Mesendoderm (in vitro differentiated cells): Measurements from ENCODE around the gene SPON2.
A peak's percentile ranks its signal among the peaks of the same experiment; 100 is the strongest.

Experiments used
- DNase-seq: peaks from one replicate; pipeline ENCODE4 v3.0.0; 2013
- H2AK5ac ChIP-seq: 2 replicates; pipeline ENCODE4 v1.6.1; 2013; ENCODE audit warnings: low read length, inconsistent platforms
- H2BK120ac ChIP-seq: 2 replicates; pipeline ENCODE4 v1.6.1; 2013; ENCODE audit warnings: low read depth, mild to moderate bottlenecking, low read length, moderate library complexity, mixed read lengths
- H2BK15ac ChIP-seq: replicated peaks from 2 replicates; pipeline ENCODE4 v1.6.1; 2013; ENCODE audit warnings: low read depth, mild to moderate bottlenecking, moderate library complexity
- H2BK5ac ChIP-seq: 2 replicates; pipeline ENCODE4 v1.6.1; 2013; ENCODE audit warnings: low read length, inconsistent platforms
- H3K18ac ChIP-seq: 2 replicates; pipeline ENCODE4 v1.6.1; 2013; ENCODE audit warnings: mild to moderate bottlenecking, low read length, mixed read lengths
- H3K23ac ChIP-seq: one replicate; pipeline ENCODE4 v1.6.1; 2013; ENCODE audit warnings: low read length
- H3K27ac ChIP-seq: 2 replicates; pipeline ENCODE4 v1.5.1; 2013; ENCODE audit warnings: low read depth, mild to moderate bottlenecking, inconsistent platforms, low read length, moderate library complexity
- H3K27me3 ChIP-seq: 2 replicates; pipeline ENCODE4 v1.6.1; 2013; ENCODE audit warnings: low read length, control low read depth, mild to moderate bottlenecking, inconsistent platforms; ENCODE audit not compliant: insufficient read depth, poor library complexity
- H3K36me3 ChIP-seq: 2 replicates; pipeline ENCODE4 v1.6.1; 2013; ENCODE audit warnings: low read length, inconsistent platforms; ENCODE audit not compliant: control insufficient read depth, insufficient read depth
- H3K4ac ChIP-seq: one replicate; pipeline ENCODE4 v1.6.1; 2013; ENCODE audit warnings: low read depth, mild to moderate bottlenecking, low read length, moderate library complexity
- H3K4me1 ChIP-seq: 2 replicates; pipeline ENCODE4 v1.6.1; 2013; ENCODE audit warnings: low read depth, low read length, inconsistent platforms; ENCODE audit not compliant: control insufficient read depth
- H3K4me2 ChIP-seq: 2 replicates; pipeline ENCODE4 v1.6.1; 2013; ENCODE audit warnings: low read length
- H3K4me3 ChIP-seq: 2 replicates; pipeline ENCODE4 v1.5.1; 2013; ENCODE audit warnings: mild to moderate bottlenecking, low read length
- H3K56ac ChIP-seq: one replicate; pipeline ENCODE4 v1.6.1; 2013; ENCODE audit warnings: low read length
- H3K79me1 ChIP-seq: 2 replicates; pipeline ENCODE4 v1.6.1; 2013; ENCODE audit warnings: low read length, inconsistent platforms
- H3K79me2 ChIP-seq: 2 replicates; pipeline ENCODE4 v1.6.1; 2013; ENCODE audit warnings: mild to moderate bottlenecking, low read length; ENCODE audit not compliant: control insufficient read depth, insufficient read depth
- H3K9ac ChIP-seq: 2 replicates; pipeline ENCODE4 v1.6.1; 2013; ENCODE audit warnings: low read length, inconsistent platforms
- H4K5ac ChIP-seq: one replicate; pipeline ENCODE4 v1.6.1; 2013; ENCODE audit warnings: low read length
- H4K8ac ChIP-seq: one replicate; pipeline ENCODE4 v1.6.1; 2013; ENCODE audit warnings: low read depth, mild to moderate bottlenecking, control low read depth, low read length, moderate library complexity
- WGBS: extraction: QIAGEN DNeasy Blood & Tissue Kit; methylation state at CpG from one replicate; pipeline ENCODE4 v1.1.7; 2013; ENCODE audit warnings: low lambda C conversion rate, missing lambda C conversion rate; ENCODE audit not compliant: insufficient coverage; ENCODE audit errors: extremely low coverage; 5-methylcytosine and 5-hydroxymethylcytosine counted together

Gene SPON2

DNA sequence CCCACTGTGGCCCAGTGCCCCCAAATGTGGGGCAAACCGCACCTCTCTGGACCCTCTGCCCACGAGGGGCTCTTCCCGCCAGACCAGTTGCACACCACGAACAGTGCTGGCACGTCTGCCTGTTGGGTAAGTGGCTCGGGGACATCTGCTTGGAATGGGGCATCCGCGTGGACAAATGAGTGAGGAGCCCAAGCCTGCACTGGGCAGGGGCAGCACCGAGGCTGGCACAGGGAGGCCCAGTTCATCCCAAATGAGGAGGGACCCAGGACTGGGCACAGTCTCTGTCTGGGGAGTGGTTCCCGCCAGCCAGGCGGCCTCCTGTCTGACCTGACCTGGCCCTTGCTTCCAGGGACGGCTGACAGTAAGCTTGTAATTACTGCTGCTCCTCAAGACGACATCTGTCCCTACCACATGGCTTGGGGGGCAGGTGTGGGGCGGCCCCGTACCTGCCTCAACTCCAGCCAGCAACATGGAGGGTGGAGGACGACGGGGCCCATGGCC is 3.2 kb downstream of the SPON2 start:
- no peak overlapping the region for H2AK5ac ChIP-seq
- H3K36me3 ChIP-seq, result no peaks in the 10 kb centered on the region
- no peak overlapping the region for H3K27ac ChIP-seq
- H3K79me1 ChIP-seq, result no peaks in the 10 kb centered on the region
- no peak overlapping the region for H2BK15ac ChIP-seq
- H3K9ac ChIP-seq, result no peak overlapping the region
- no peak overlapping the region for H3K4me3 ChIP-seq
- no peak for DNase-seq
- no peak overlapping the region for H3K23ac ChIP-seq
- H3K27me3 ChIP-seq, result peaks cover 30% of the 10 kb centered on the region
- H2BK5ac ChIP-seq, result no peak overlapping the region
- H3K4me1 ChIP-seq, result no peaks in the 10 kb centered on the region
- no CpG with 5 or more reads among the region's 17 CpGs for WGBS
- no peak overlapping the region for H3K56ac ChIP-seq
- H3K4me2 ChIP-seq, result no peak overlapping the region
- no peak overlapping the region for H4K8ac ChIP-seq
- H3K18ac ChIP-seq, result no peak overlapping the region
- H2BK120ac ChIP-seq, result no peak overlapping the region
- no peak overlapping the region for H4K5ac ChIP-seq
- H3K4ac ChIP-seq, result no peak overlapping the region
- H3K79me2 ChIP-seq, result no peaks in the 10 kb centered on the region

DNA sequence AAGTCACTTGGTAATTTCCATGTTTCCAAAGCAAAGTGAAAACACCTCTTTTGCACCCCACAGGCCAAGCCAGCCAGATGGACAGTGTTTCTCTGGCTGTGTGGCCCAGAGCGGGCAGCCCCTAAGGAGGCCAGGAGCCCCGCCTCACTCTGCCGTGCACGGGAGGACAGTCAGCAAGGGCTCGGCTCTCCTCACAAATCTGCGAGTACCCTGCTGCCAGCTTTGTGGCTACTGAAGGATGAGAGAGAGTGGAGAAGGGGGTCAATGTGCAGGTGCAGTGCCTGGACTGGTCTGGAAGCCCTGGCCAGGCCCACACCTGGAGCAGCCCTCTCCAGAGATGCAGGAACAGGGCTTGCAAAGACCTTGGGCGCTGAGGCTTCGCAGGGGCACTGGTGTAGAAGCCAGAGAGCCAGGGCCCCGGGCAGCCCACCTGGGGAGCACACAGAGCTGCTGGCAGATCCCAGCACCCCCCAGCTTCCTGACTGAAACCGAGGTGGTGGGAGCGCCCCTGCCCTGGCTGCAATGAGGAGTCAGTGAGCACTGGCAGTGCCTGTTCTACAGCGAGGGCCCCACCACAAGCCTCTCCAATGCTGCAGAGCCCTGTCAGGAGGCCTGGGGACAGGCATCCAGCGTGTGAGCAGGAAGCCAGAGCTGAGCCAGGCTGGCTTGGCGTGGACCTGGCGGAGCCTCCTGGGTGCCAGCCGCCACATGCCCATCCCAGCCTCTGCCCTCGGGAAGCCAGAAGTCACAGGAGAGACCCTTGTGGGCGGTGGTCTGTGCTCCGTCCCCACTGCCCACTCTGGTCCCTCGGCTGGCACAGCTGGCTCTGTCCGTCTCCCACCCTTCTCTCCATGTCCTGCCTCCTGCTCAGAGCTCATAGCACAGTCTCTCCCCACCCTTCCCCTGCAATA is 3.9 kb downstream of the SPON2 start:
- H3K79me2 ChIP-seq, result no peaks in the 10 kb centered on the region
- H3K4ac ChIP-seq, result no peak overlapping the region
- H3K4me2 ChIP-seq, result no peak overlapping the region
- H3K36me3 ChIP-seq, result no peaks in the 10 kb centered on the region
- no peak overlapping the region for H3K56ac ChIP-seq
- H3K23ac ChIP-seq, result no peak overlapping the region
- H3K4me1 ChIP-seq, result no peaks in the 10 kb centered on the region
- WGBS, result no CpG with 5 or more reads among the region's 21 CpGs
- H2BK5ac ChIP-seq, result no peak overlapping the region
- H4K8ac ChIP-seq, result no peak overlapping the region
- H3K18ac ChIP-seq, result no peak overlapping the region
- peaks cover 30% of the 10 kb centered on the region for H3K27me3 ChIP-seq
- no peak overlapping the region for H2AK5ac ChIP-seq
- no peaks in the 10 kb centered on the region for H3K79me1 ChIP-seq
- H3K9ac ChIP-seq, result no peak overlapping the region
- H3K4me3 ChIP-seq, result no peak overlapping the region
- H2BK15ac ChIP-seq, result no peak overlapping the region
- no peak overlapping the region for H3K27ac ChIP-seq
- DNase-seq, result no peak
- H2BK120ac ChIP-seq, result no peak overlapping the region
- H4K5ac ChIP-seq, result no peak overlapping the region

DNA sequence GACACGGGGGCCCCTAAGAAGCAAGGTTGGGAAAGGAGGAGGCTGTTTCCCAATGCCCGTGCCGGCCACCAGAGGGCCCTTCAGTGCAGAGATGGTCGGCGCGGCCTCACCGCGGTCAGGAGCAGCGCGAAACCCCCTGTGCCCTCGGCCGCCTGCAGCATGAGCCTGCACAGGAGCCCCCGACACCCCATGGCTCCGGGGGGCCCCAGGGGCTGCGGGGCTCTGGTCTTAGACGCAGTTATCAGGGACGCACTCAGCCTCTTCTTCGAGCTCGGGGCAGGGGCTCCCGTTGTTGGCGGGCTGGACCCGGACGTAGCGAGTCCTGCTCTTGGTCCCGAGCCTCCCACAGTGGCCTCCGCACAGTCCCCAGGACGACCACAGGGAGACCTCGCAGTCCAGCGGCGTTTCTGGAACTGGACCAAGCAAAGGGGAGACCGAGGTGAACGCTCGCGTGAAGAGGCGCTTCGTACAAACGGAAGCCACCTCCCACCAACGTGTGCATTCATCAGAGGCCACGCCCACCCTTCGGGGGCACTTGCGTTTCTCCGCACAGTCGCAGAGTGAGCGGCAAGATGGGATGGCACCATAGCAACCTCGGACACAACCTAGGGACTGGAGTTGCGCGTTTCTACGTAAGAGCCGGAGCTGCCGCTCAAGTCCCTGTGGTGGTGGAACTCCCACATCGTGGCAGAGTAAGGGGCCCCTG is 5.0 kb downstream of the SPON2 start:
- Histone ChIP-seq H3K18ac (no peak overlapping the region), H3K4me2 (peak overlapping the region; percentile 59), H3K9ac (peak overlapping the region; percentile 68), H3K79me2 (no peaks in the 10 kb centered on the region), H3K56ac (peak overlapping the region; percentile 86), H2BK5ac (no peak overlapping the region), H3K4ac (no peak overlapping the region), H2AK5ac (no peak overlapping the region), H2BK15ac (no peak overlapping the region), H3K27ac (no peak overlapping the region), H4K5ac (no peak overlapping the region), H3K27me3 (peaks cover 23% of the 10 kb centered on the region), H3K79me1 (no peaks in the 10 kb centered on the region), H2BK120ac (no peak overlapping the region), H3K36me3 (no peaks in the 10 kb centered on the region), H3K4me3 (peak overlapping the region; percentile 37), H3K23ac (no peak overlapping the region), H3K4me1 (no peaks in the 10 kb centered on the region), H4K8ac (no peak overlapping the region)
- no CpG with 5 or more reads among the region's 51 CpGs for WGBS
- peak; percentile 91 for DNase-seq

DNA sequence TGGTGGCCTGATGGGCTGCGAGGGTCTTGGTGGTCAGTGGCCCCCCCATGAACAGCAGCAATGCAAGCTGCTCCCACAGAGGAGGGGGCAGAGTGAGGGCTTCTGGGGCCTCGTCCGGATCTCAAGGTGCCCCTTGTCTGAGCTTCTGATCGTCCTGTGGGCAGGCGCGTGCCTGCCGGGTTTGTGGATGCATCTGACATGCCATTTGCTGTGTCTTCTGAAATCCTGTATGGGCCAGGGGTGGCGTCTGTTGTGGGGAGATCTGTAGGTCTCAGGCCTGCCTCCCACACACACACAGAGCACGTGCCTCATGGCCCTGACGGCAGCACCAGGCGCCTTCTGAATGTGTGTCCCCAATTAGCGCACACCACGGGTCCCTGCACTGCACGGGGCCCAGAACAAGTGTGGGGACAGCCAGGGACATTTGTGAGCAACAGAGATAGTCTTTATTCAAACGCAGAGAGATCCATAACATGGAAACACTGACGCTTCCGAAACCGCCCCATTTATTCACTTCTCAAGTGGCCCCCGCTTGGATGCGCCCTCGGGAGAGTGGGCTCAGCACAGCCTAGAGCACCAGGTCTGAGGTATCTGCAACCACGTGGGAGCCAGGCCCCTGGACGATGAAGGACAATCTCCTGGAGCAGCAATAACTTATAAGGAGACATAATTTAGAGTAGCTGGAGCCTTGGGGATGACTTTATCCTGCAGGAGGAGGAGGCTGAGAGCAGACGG is 5.7 kb downstream of the SPON2 start:
- H3K4me1 ChIP-seq, result no peaks in the 10 kb centered on the region
- H2BK15ac ChIP-seq, result no peak overlapping the region
- WGBS, result no CpG with 5 or more reads among the region's 24 CpGs
- no peak overlapping the region for H3K18ac ChIP-seq
- H2BK5ac ChIP-seq, result no peak overlapping the region
- no peaks in the 10 kb centered on the region for H3K36me3 ChIP-seq
- no peak for DNase-seq
- H4K8ac ChIP-seq, result no peak overlapping the region
- no peak overlapping the region for H3K23ac ChIP-seq
- H3K4ac ChIP-seq, result no peak overlapping the region
- H3K4me2 ChIP-seq, result no peak overlapping the region
- H3K79me1 ChIP-seq, result no peaks in the 10 kb centered on the region
- no peak overlapping the region for H4K5ac ChIP-seq
- no peaks in the 10 kb centered on the region for H3K79me2 ChIP-seq
- no peak overlapping the region for H3K56ac ChIP-seq
- no peak overlapping the region for H3K4me3 ChIP-seq
- H3K27me3 ChIP-seq, result peaks cover 16% of the 10 kb centered on the region
- H3K9ac ChIP-seq, result no peak overlapping the region
- no peak overlapping the region for H2BK120ac ChIP-seq
- no peak overlapping the region for H2AK5ac ChIP-seq
- no peak overlapping the region for H3K27ac ChIP-seq

DNA sequence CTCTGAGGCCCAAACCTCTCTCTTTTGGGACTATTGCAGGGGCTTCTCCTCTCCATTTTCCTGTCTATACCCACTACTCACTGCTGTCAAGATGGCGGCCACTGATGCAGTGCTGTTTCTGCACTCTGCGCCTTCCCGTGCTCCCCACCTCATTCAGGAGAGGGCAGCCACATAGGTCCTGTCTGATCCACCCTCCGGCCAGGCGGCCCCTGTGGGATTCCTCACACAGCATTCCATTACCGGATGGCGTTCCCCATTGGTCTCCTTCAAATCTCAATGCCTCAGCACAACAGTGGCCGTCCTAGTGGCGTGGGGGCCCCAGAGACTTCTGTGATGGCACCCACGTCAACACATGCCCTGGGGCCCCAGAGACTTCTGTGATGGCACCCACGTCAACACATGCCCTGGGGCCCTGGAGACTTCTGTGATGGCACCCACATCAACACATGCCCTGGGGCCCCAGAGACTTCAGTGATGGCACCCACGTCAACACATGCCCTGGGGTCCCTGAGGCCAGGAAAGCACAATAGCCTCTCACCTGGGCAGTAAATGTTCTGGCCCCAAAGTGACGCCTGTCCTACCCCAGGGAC is 7.3 kb downstream of the SPON2 start:
- H3K79me1 ChIP-seq, result no peaks in the 10 kb centered on the region
- H2AK5ac ChIP-seq, result no peak overlapping the region
- no CpG with 5 or more reads among the region's 13 CpGs for WGBS
- no peak overlapping the region for H4K5ac ChIP-seq
- peaks cover 2% of the 10 kb centered on the region for H3K27me3 ChIP-seq
- H3K23ac ChIP-seq, result no peak overlapping the region
- H3K4ac ChIP-seq, result no peak overlapping the region
- H3K36me3 ChIP-seq, result no peaks in the 10 kb centered on the region
- H2BK5ac ChIP-seq, result no peak overlapping the region
- H3K4me1 ChIP-seq, result no peaks in the 10 kb centered on the region
- no peak overlapping the region for H3K18ac ChIP-seq
- H3K79me2 ChIP-seq, result no peaks in the 10 kb centered on the region
- no peak for DNase-seq
- no peak overlapping the region for H3K9ac ChIP-seq
- no peak overlapping the region for H3K4me2 ChIP-seq
- H2BK15ac ChIP-seq, result no peak overlapping the region
- no peak overlapping the region for H2BK120ac ChIP-seq
- no peak overlapping the region for H3K56ac ChIP-seq
- H4K8ac ChIP-seq, result no peak overlapping the region
- H3K27ac ChIP-seq, result no peak overlapping the region
- no peak overlapping the region for H3K4me3 ChIP-seq
